Smooth muscle cell (in vitro differentiated cells): ENCODE measurements around the gene THBS2. TPM values are rescaled to one million over a fixed set of nuclear protein-coding genes. Genes with fewer than 3 reads are reported as not detected.
"Not testable (repeated sequence)": the region's sequence is repeated elsewhere in the genome, so short reads cannot be mapped to it uniquely, and the experiment has no call there.

Source experiments
- DNase-seq: peaks from one replicate; lab custom pipeline; 2025; ENCODE audit not compliant: unreplicated experiment; lab: John Stamatoyannopoulos, UW
- H2AFZ ChIP-seq: fragments of 200-600 bp; sonication (generic); 2 replicates; pipeline ENCODE4 v1.6.0; 2016; ENCODE audit warnings: antibody characterized with exemption, low read depth, mild to moderate bottlenecking
- H3F3A ChIP-seq: fragments of 200-600 bp; sonication (generic); 2 replicates; pipeline ENCODE4 v1.6.0; 2017; ENCODE audit warnings: antibody characterized with exemption, low read depth
- H3K27ac ChIP-seq: fragments of 200-600 bp; sonication (generic); 2 replicates; pipeline ENCODE4 v1.5.1; 2016; ENCODE audit warnings: low read depth, mild to moderate bottlenecking
- H3K27me3 ChIP-seq: fragments of 200-600 bp; sonication (generic); 2 replicates; pipeline ENCODE4 v1.6.1; 2016; ENCODE audit warnings: low read depth, mild to moderate bottlenecking
- H3K36me3 ChIP-seq: fragments of 200-600 bp; sonication (generic); 2 replicates; pipeline ENCODE4 v1.5.1; 2016; ENCODE audit warnings: low read depth
- H3K4me1 ChIP-seq: fragments of 200-600 bp; sonication (generic); 2 replicates; pipeline ENCODE4 v1.5.1; 2016; ENCODE audit warnings: low read depth
- H3K4me2 ChIP-seq: fragments of 200-600 bp; sonication (generic); 2 replicates; pipeline ENCODE4 v1.6.0; 2016; ENCODE audit warnings: mild to moderate bottlenecking
- H3K4me3 ChIP-seq: fragments of 200-600 bp; sonication (generic); 2 replicates; pipeline ENCODE4 v1.5.1; 2016; ENCODE audit warnings: mild to moderate bottlenecking
- H3K79me2 ChIP-seq: fragments of 200-600 bp; sonication (generic); 2 replicates; pipeline ENCODE4 v1.6.0; 2016; ENCODE audit warnings: low read depth, mild to moderate bottlenecking
- H3K9ac ChIP-seq: fragments of 200-600 bp; sonication (generic); 2 replicates; pipeline ENCODE4 v1.6.0; 2016; ENCODE audit warnings: low read depth
- H3K9me3 ChIP-seq: fragments of 200-600 bp; sonication (generic); replicated peaks from 2 replicates; pipeline ENCODE4 v1.5.1; 2016; ENCODE audit warnings: low read depth
- H4K20me1 ChIP-seq: fragments of 200-600 bp; sonication (generic); 2 replicates; pipeline ENCODE4 v1.6.0; 2016; ENCODE audit warnings: low read depth
- WGBS: methylation state at CpG from one replicate; pipeline ENCODE4 v1.1.7; 2016; ENCODE audit warnings: low lambda C conversion rate; 5-methylcytosine and 5-hydroxymethylcytosine counted together
- polyA plus RNA-seq: library from polyadenylated mRNA; unstranded; fragments of >200 nt; fragmentation: Nextera tagmentation; extraction: Ambion mirVana; gene quantifications from 2 replicates; pipeline ENCODE4 v1.2.1, GENCODE V29; 2016
- total RNA-seq: library from RNA; depleted of rRNA; stranded (reverse); fragments of >200 nt; gene quantifications from 2 replicates; pipeline ENCODE4 v1.2.3, GENCODE V29; 2014
- TF ChIP-seq, protein P1 (sequence below): fragments of 200-600 bp; sonication (generic); IDR thresholded peaks from 2 replicates; pipeline ENCODE4 v1.5.1; 2017; ENCODE audit warnings: borderline replicate concordance, mild to moderate bottlenecking, antibody characterized with exemption; ENCODE audit not compliant: insufficient read depth, poor library complexity, severe bottlenecking

THBS2 gene
- total and polyA plus RNA-seq, 2 experiments from 2014 or later: 10.1 to 13.9 TPM

DNA sequence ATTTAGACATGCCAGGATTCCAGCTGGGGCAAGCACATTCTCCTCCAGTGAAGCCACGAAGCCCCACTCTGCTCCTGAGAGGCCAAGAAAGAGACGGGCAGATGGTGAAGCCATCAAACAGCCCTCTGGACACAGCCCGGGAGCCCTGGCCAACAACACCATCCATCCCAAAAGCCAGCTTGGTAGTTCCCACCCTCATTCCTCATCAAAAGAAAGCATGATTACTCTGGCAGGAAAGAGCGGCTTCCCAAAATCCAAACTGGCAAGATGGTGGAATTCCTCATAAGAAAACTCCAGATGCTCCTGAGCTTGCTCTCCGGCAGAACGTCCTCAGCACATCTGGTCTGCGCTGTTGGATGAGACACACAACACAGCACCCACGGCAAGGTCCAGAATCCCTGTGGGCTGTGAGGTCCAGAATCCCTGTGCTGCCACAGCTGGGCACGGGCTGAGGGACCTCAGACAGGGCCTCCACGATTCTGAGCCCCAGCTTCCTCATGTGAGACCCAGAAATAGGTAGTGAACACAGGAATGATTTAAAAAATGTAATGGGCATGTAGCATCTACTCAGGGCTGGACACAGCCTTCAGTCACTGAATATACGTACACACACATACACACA lies 52.6 kb downstream of the THBS2 start:
- TF ChIP-seq, protein P1, sequence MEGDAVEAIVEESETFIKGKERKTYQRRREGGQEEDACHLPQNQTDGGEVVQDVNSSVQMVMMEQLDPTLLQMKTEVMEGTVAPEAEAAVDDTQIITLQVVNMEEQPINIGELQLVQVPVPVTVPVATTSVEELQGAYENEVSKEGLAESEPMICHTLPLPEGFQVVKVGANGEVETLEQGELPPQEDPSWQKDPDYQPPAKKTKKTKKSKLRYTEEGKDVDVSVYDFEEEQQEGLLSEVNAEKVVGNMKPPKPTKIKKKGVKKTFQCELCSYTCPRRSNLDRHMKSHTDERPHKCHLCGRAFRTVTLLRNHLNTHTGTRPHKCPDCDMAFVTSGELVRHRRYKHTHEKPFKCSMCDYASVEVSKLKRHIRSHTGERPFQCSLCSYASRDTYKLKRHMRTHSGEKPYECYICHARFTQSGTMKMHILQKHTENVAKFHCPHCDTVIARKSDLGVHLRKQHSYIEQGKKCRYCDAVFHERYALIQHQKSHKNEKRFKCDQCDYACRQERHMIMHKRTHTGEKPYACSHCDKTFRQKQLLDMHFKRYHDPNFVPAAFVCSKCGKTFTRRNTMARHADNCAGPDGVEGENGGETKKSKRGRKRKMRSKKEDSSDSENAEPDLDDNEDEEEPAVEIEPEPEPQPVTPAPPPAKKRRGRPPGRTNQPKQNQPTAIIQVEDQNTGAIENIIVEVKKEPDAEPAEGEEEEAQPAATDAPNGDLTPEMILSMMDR: no peak

DNA sequence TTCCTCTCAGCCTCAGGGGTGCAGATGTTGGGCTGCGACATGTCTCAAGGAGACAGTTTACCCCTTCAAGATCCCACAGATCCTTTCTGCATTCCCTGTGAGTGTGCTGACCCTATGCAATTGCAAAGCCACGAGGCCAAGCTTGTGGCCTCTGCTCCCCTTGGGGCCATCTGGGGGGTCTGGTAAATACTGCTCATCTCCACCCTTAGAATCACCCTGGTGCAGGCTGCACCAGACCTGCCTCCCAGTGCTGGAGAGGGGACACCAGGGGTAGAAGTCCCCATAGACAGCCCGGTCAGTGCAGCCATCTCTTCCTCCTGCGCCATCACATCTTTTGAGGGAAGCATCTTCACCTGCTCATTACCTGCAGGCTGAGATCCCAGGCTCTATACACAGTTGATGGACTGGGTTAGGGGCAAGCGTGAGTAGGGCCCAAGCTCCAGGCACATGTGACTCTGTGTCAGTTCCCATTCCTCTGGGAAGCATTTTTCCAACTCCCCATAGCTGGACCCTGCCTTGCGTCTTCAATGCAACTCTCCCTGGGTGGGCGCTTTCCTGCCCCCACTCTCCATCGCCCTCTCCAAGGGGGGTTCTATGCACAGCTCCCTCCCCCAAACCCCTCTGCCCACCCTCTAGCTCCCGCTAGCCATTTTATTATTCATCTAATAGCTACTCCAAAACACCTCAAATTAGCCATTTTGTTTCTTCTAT lies 53.9 kb downstream of the THBS2 start:
- Histone ChIP-seq H3K79me2 (no peaks in the 10 kb centered on the region), H3F3A (no peaks in the 10 kb centered on the region), H3K27me3 (no peaks in the 10 kb centered on the region), H3K4me3 (no peak overlapping the region), H3K4me2 (no peak overlapping the region), H3K27ac (no peak overlapping the region), H3K36me3 (no peaks in the 10 kb centered on the region), H3K9ac (no peak overlapping the region), H4K20me1 (no peaks in the 10 kb centered on the region), H3K9me3 (no peaks in the 10 kb centered on the region), H2AFZ (no peak overlapping the region), H3K4me1 (no peaks in the 10 kb centered on the region)
- TF ChIP-seq, protein P1: no peak
- no peak for DNase-seq
- WGBS: 96% methylated on average over 9 of the region's 9 CpGs

More for the DNA sequence above, 52.6 kb downstream of the THBS2 start:
- no peak overlapping the region for H3K27ac ChIP-seq
- H3K4me3 ChIP-seq: no peak overlapping the region
- H3K9me3 ChIP-seq: no peaks in the 10 kb centered on the region
- no peaks in the 10 kb centered on the region for H3K27me3 ChIP-seq
- no peaks in the 10 kb centered on the region for H3K79me2 ChIP-seq
- no peak overlapping the region for H3K9ac ChIP-seq
- H3F3A ChIP-seq: no peaks in the 10 kb centered on the region
- DNase-seq: no peak
- no peaks in the 10 kb centered on the region for H3K4me1 ChIP-seq
- no peak overlapping the region for H3K4me2 ChIP-seq
- no peaks in the 10 kb centered on the region for H3K36me3 ChIP-seq
- H2AFZ ChIP-seq: no peak overlapping the region
- H4K20me1 ChIP-seq: no peaks in the 10 kb centered on the region
- 95% methylated on average over 11 of the region's 11 CpGs for WGBS

DNA sequence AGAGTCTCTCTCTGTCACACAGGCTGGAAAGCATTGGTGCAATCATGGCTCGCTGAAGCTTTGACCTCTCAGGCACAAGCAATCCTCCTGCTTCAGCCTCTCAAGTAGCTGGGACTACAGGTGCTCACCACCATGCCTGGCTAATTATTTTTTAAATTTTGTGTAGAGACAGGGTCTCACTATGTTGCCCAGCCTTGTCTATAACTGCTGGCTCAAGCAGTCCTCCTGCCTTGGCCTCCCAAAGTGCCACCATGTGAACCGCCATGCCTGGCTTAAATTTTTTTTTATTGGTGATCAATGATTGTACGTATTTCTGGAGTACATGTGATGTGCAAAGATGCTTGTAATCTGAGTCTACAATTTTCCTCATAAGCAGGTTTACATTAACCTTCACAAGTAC lies 54.8 kb downstream of the THBS2 start:
- H3K27me3 ChIP-seq: no peaks in the 10 kb centered on the region
- no peaks in the 10 kb centered on the region for H3F3A ChIP-seq
- no peak overlapping the region for H3K9ac ChIP-seq
- no peaks in the 10 kb centered on the region for H3K36me3 ChIP-seq
- no peak overlapping the region for H3K4me2 ChIP-seq
- no peaks in the 10 kb centered on the region for H3K79me2 ChIP-seq
- no peak overlapping the region for H2AFZ ChIP-seq
- H3K4me1 ChIP-seq: no peaks in the 10 kb centered on the region
- 96% methylated on average over 3 of the region's 3 CpGs for WGBS
- no peak for DNase-seq
- no peak overlapping the region for H3K4me3 ChIP-seq
- H3K27ac ChIP-seq: no peak overlapping the region
- TF ChIP-seq, protein P1: no peak
- no peaks in the 10 kb centered on the region for H3K9me3 ChIP-seq
- no peaks in the 10 kb centered on the region for H4K20me1 ChIP-seq

DNA sequence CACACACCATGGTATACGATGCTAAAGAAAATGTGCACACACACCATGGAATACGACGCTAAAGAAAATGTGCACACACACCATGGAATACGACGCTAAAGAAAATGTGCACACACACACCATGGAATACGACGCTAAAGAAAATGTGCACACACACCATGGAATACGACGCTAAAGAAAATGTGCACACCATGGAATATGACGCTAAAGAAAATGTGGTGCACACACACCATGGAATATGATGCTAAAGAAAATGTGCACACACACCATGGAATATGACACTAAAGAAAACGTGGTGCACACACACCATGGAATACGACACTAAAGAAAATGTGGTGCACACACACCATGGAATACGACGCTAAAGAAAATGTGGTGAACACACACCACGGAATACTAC lies 55.7 kb downstream of the THBS2 start:
- not testable (repeated sequence) for H3F3A ChIP-seq, H3K4me3 ChIP-seq, H3K27ac ChIP-seq, H3K36me3 ChIP-seq, H3K27me3 ChIP-seq, H2AFZ ChIP-seq, H3K9me3 ChIP-seq, H3K4me1 ChIP-seq, DNase-seq, H3K4me2 ChIP-seq, H3K9ac ChIP-seq, H3K79me2 ChIP-seq, H4K20me1 ChIP-seq
- WGBS: 95% methylated on average over 15 of the region's 15 CpGs

DNA sequence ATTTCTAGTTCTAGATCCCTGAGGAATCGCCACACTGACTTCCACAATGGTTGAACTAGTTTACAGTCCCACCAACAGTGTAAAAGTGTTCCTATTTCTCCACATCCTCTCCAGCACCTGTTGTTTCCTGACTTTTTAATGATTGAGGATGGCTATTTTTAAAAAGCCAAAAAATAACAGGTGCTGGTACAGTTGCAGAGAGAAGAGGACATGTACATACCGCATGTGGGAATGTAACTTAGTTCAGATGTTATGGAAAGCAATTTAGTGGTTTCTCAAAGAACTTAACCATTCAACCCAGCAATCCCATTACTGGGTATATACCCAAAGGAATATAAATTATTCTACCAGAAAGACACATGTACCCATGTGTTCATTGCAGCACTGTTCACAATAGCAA lies 57.4 kb downstream of the THBS2 start:
- not testable (repeated sequence) for H3K4me1 ChIP-seq, H3F3A ChIP-seq, H3K4me3 ChIP-seq, H3K79me2 ChIP-seq, DNase-seq, H3K27ac ChIP-seq, H3K27me3 ChIP-seq, H3K4me2 ChIP-seq, H2AFZ ChIP-seq, H3K9me3 ChIP-seq, H3K36me3 ChIP-seq, H3K9ac ChIP-seq, H4K20me1 ChIP-seq
- 98% methylated on average over 2 of the region's 2 CpGs for WGBS
